Measurements from ENCODE around the gene NYAP1.

- TF ChIP-seq POLR2AphosphoS5 (IDR thresholded peaks at IDR 0.05) = no peak
- TF ChIP-seq CTCF (IDR thresholded peaks at IDR 0.05) = no peak
- no peak for TF ChIP-seq POLR2A (IDR thresholded peaks at IDR 0.05)
- no peak for TF ChIP-seq EP300 (IDR thresholded peaks at IDR 0.05)
Observed at GRCh38 chr7:100517305-100517704, 33.6 kb downstream of the NYAP1 start.
